Measurements from ENCODE around the gene WNK1.

- TF ChIP-seq CTCF (optimal IDR thresholded peaks at IDR 0.05 in 1 of 3, IDR thresholded peaks at IDR 0.05 in 1 of 3, conservative IDR thresholded peaks at IDR 0.05 in 1 of 3; ENCODE audit: extremely low read depth in 1 of 3, insufficient read depth in 2 of 3, low read length in 3 of 3): no peak
- TF ChIP-seq EZH2 (IDR thresholded peaks at IDR 0.05; ENCODE audit: low read length): no peak
These were observed 76.5 kb downstream of the WNK1 start for GRCh38 chr12:828726-829395.

All from keratinocyte (primary cell).